ENCODE measurements around the gene EMD. TPM values are rescaled to one million over a fixed set of nuclear protein-coding genes. Genes with fewer than 3 reads are reported as not detected.

The EMD gene
- total RNA-seq, 1 experiment from 2014 or later = 115 TPM

DNA sequence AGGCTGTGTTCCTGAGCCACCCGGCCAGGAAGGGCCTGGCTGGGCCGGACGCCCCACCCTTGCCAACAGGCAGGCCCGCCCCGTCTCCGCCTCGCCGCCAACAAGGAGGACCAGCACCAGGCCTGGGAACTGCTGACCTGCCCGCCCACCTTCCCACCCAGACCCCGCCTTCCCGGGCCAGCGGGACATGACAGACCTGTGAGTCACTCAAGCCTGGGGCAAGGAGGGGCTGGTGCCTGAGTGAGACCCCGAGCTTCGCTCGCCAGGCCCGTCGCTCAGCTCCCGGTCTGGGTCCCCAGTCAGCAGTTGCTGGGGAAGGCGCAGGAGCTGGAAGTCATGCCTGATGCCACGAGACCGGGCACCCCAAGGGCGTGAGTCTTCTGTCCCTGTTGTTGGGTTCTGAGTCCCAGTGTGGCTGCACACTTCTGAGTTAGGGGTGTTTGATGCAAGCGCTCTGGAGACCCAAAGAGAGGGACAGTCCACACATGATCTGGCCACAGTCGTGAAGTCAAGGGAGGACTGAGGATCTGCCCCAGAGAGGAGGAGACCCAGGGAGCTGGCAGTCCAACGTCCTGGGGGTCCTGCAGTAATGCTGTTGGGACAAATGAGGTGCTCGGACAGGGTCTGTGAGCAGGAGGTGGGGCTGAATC, 30.3 kb downstream of the EMD start, which contains the start of gene DNASE1L1:
Gene DNASE1L1 (minus strand): TSS at position 33 of the 650 bp plus-strand sequence. CDS start 3,686 bp downstream, outside the sequence.
- Histone ChIP-seq H3T11ph (ENCODE audit: low read length) (no peak within 1 kb of the TSS), H3K4me2 (ENCODE audit: insufficient read depth, insufficient read length, low read length) (peak within 1 kb of the TSS; percentile 20), H3K23ac (ENCODE audit: insufficient read length, low read depth, low read length) (no peak within 1 kb of the TSS), H4K91ac (ENCODE audit: insufficient read length, low read depth, low read length) (no peak within 1 kb of the TSS), H3K79me1 (ENCODE audit: insufficient read depth, low read depth, low read length, poor library complexity, severe bottlenecking) (no peaks in the 10 kb centered on the region), H3K79me2 (ENCODE audit: insufficient read depth, low read length) (no peaks in the 10 kb centered on the region), H2BK12ac (ENCODE audit: insufficient read length, low read depth, low read length) (no peak within 1 kb of the TSS), H3K23me2 (ENCODE audit: insufficient read length, low read depth, low read length, poor library complexity, severe bottlenecking) (peaks cover 4% of the 10 kb centered on the region), H2AK5ac (ENCODE audit: insufficient read length, low read length) (no peak within 1 kb of the TSS), H3K9me3 (ENCODE audit: control insufficient read depth, low read depth, low read length) (peaks cover 15% of the 10 kb centered on the region), H4K5ac (ENCODE audit: insufficient read length, low read depth, low read length) (no peak within 1 kb of the TSS), H3K27ac (ENCODE audit: insufficient read length, low read depth, low read length) (no peak within 1 kb of the TSS), H2BK5ac (ENCODE audit: insufficient read length, low read length) (no peak within 1 kb of the TSS), H3K18ac (ENCODE audit: insufficient read length, low read depth, low read length) (no peak within 1 kb of the TSS), H3K9ac (ENCODE audit: extremely low read depth, insufficient read length, low read length) (no peak within 1 kb of the TSS), H4K20me1 (ENCODE audit: control insufficient read depth, insufficient read depth, insufficient read length) (no peaks in the 10 kb centered on the region), H2AFZ (ENCODE audit: low read length) (no peak within 1 kb of the TSS), H3K14ac (ENCODE audit: insufficient read depth, low read length) (no peak within 1 kb of the TSS; the same call in 1 of the 2 replicates), H2BK120ac (ENCODE audit: low read depth, low read length, poor library complexity, severe bottlenecking) (no peak within 1 kb of the TSS), H3K4me1 (ENCODE audit: insufficient read depth, low read length) (no peaks in the 10 kb centered on the region), H3K56ac (ENCODE audit: insufficient read length, low read depth, low read length) (no peak within 1 kb of the TSS), H4K8ac (replicated peaks; ENCODE audit: insufficient read length, low read depth, low read length) (no peak within 1 kb of the TSS), H3K4ac (ENCODE audit: low read depth, low read length) (no peak within 1 kb of the TSS), H3K27me3 (ENCODE audit: insufficient read depth, low read length) (no peaks in the 10 kb centered on the region), H2BK20ac (ENCODE audit: low read depth, low read length, poor library complexity, severe bottlenecking) (no peak within 1 kb of the TSS), H2BK15ac (ENCODE audit: low read depth, low read length) (no peak within 1 kb of the TSS)
- Mint-ChIP-seq H3K27me3 (ENCODE audit: low read depth) (no peaks in the 10 kb centered on the region), H3K9me3 (peaks cover 53 to 64% of the 10 kb centered on the region in 2 experiments), H3K4me3 (peak within 1 kb of the TSS; percentile 47 to 68), H3K4me1 (peaks cover 10 to 15% of the 10 kb centered on the region in 2 experiments), H3K27ac (peak within 1 kb of the TSS in 2 of 3 experiments; percentile 57 to 69; a peak in 5 of 7 replicates), H3K36me3 (ENCODE audit: insufficient read depth in 1 of 3, low read depth in 3 of 3) (peaks cover 12 to 25% (median 16%) of the 10 kb centered on the region in 3 experiments)
- peak; percentile 97 for DNase-seq
- no CpG with 5 or more reads among the region's 26 CpGs for WGBS (ENCODE audit: extremely low coverage, insufficient read length, low lambda C conversion rate)
- TF ChIP-seq CTCF (conservative IDR thresholded peaks at IDR 0.05) = no peak
